Prostate gland (tissue), 2 donors: ENCODE data around the gene CYSRT1. TPM values are rescaled to one million over a fixed set of nuclear protein-coding genes. Genes with fewer than 3 reads are reported as not detected.

Experiments
- DNase-seq: peaks from one replicate; pipeline ENCODE4 v3.0.0-alpha.2; 2019; ENCODE audit warnings: low spot score
- H3K27ac ChIP-seq, 2 donors: fragments of 200-600 bp; sonication (generic); 2 replicates each; pipeline ENCODE4 v1.5.1; 2017 to 2019
- H3K27me3 ChIP-seq: fragments of 200-600 bp; sonication (generic); replicated peaks from 2 replicates; pipeline ENCODE4 v1.5.1; 2019; ENCODE audit not compliant: insufficient read depth
- H3K36me3 ChIP-seq, 2 donors: fragments of 200-600 bp; sonication (generic); 1 replicate in 1 of 2; 2 replicates in 1 of 2; pipeline versions ENCODE4 v1.5.1 to v1.8.1; 2017 to 2019
- H3K4me1 ChIP-seq: fragments of 200-600 bp; sonication (generic); replicated peaks from 2 replicates; pipeline ENCODE4 v1.5.1; 2019
- H3K4me3 ChIP-seq, 2 donors: fragments of 200-600 bp; sonication (generic); 2 replicates each; pipeline ENCODE4 v1.5.1; 2017 to 2019
- H3K9me3 ChIP-seq: fragments of 200-600 bp; sonication (generic); 2 replicates; pipeline ENCODE4 v1.5.1; 2017
- CTCF ChIP-seq, 4 experiments: fragments of 200-600 bp in 2 of 4; fragments of 450-650 bp in 2 of 4; sonication (generic) in 2 of 4; IDR thresholded peaks; 1 replicate in 3 of 4; 2 replicates in 1 of 4; pipeline ENCODE4 v1.5.1; 2016 to 2019; ENCODE audit warnings: antibody characterized with exemption in 4 of 4, mild to moderate bottlenecking in 2 of 4, moderate library complexity in 2 of 4
- POLR2A ChIP-seq: fragments of 450-650 bp; IDR thresholded peaks from one replicate; pipeline ENCODE4 v1.6.1; 2016; ENCODE audit warnings: antibody characterized with exemption, mild to moderate bottlenecking
- POLR2AphosphoS5 ChIP-seq: sonication (generic); formaldehyde crosslinking; IDR thresholded peaks from one replicate; pipeline ENCODE4 v1.6.1; 2017; ENCODE audit warnings: antibody characterized with exemption
- WGBS: methylation state at CpG from one replicate; pipeline ENCODE4 v1.1.5; 2018; 5-methylcytosine and 5-hydroxymethylcytosine counted together
- intact Hi-C: fragments of 100-400 bp; cut with DNase I; formaldehyde crosslinking; loops from one replicate; pipeline ENCODE4 v1.14.2; 2022
- total RNA-seq, 2 donors: library from RNA; depleted of rRNA; stranded (reverse); fragments of >200 nt; gene quantifications; one replicate each; pipeline ENCODE4 v1.1.0, GENCODE V29; 2016

Gene CYSRT1
- total RNA-seq, 2 donors from 2014 or later: 2.7 to 4.9 TPM

DNA sequence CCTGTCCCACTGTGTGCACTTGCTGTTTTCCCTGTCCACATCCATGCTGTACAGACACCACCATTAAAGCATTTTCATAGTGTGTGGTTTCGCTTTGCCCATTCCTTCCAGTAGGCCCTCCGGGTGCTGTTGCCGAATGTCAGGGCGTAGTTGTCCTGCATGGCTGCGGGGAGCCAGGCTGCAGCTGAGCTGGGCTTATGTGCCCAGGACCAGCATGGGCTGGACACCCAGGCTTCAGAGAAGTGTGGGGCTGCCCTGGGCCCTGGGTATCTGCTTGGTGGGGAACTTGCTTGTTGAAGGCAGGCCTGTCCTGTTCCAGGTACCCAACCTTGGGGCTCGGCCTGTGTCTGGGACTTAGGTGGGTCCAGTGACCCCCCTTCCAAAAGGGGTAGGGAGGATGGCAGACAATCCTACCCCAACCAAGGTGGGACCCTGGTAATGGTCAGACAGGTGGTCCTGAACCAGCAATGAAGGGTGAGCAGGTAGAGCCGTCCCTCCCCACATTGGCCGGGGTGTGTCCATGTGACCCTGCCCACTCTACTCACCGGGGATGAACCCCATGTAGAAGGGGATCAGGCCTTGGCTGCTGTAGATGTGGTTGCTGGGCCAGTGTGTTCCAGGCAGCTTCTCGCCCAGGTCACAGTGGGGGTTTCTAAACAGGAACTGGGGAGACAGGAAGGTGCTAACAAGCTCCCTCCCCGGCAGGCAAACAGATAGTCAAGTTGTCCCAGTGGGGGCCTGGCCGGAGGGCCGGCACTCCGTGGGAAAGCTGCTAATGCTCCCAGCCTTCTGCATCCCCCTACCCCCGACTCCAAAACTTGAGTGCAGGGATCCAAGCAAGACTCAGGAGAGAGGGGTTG is 18.9 kb downstream of the CYSRT1 start:
- Histone ChIP-seq H3K36me3 (peaks cover 0 to 11% of the 10 kb centered on the region in 2 donors), H3K27me3 (no peaks in the 10 kb centered on the region), H3K9me3 (no peaks in the 10 kb centered on the region), H3K27ac (no peak overlapping the region), H3K4me3 (no peak overlapping the region), H3K4me1 (peaks cover 9% of the 10 kb centered on the region)
- 77% methylated on average over 15 of the region's 15 CpGs for WGBS
- DNase-seq: no peak
- intact Hi-C loops: no loop called here
- TF ChIP-seq POLR2AphosphoS5 (no peak), POLR2A (no peak), CTCF (IDR thresholded peaks at IDR 0.05) (no peak)

DNA sequence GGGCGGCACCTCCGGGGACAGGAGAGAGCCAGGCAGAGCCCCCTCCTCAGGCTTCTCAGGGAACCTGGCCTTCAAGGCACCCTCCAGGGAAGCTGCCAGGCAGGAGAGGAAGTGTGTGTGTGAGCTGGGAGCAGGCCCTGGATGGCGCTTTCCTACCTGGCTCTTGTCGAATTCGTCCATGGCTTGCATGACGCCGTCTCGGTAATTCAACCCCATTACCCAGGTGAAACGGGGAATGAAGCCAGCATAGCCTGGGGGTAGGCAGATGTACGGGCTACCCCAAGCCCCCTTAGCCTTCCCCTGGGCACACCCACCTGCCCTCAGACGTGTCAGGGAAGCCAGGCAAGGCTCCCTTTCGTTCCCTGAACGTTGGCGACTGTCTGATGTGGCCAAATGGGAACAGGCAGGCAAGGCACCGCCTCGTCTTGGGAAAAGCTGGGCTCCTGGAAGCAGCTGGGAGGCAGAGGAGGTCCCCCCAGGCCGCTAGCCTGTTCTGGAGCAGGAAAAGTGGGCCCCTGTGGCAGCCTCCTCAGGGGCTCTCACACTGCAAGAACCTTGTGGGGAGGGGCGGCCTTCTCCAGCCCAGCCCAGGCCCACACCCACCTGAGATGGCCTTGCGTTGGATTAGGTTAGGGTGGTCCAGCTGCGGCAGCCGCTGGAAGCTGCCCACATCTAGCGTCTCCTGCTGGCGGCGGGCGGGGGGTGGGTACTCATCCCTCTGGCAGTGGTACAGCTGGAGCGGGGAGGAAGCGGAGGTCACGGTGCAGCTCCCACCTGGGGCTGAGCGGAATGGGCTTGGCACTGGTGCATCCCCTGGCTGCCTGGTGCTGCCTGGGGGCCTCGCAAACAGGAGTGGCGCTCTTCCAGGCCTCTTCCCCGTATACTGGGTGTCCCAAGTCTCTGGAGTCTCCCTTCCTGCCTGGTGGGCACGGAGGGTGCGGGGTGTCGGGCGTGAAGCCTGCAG is 19.8 kb downstream of the CYSRT1 start:
- DNase-seq: no peak
- peaks cover 7% of the 10 kb centered on the region for H3K4me1 ChIP-seq
- intact Hi-C loops: no loop called here
- WGBS: 42% methylated on average over 32 of the region's 36 CpGs
- H3K4me3 ChIP-seq: no peak overlapping the region
- no peaks in the 10 kb centered on the region for H3K27me3 ChIP-seq
- TF ChIP-seq CTCF (IDR thresholded peaks at IDR 0.05): no peak
- no peak for TF ChIP-seq POLR2A
- TF ChIP-seq POLR2AphosphoS5: no peak
- peaks cover 0 to 11% of the 10 kb centered on the region in 2 donors for H3K36me3 ChIP-seq
- H3K27ac ChIP-seq: no peak overlapping the region
- H3K9me3 ChIP-seq: no peaks in the 10 kb centered on the region

DNA sequence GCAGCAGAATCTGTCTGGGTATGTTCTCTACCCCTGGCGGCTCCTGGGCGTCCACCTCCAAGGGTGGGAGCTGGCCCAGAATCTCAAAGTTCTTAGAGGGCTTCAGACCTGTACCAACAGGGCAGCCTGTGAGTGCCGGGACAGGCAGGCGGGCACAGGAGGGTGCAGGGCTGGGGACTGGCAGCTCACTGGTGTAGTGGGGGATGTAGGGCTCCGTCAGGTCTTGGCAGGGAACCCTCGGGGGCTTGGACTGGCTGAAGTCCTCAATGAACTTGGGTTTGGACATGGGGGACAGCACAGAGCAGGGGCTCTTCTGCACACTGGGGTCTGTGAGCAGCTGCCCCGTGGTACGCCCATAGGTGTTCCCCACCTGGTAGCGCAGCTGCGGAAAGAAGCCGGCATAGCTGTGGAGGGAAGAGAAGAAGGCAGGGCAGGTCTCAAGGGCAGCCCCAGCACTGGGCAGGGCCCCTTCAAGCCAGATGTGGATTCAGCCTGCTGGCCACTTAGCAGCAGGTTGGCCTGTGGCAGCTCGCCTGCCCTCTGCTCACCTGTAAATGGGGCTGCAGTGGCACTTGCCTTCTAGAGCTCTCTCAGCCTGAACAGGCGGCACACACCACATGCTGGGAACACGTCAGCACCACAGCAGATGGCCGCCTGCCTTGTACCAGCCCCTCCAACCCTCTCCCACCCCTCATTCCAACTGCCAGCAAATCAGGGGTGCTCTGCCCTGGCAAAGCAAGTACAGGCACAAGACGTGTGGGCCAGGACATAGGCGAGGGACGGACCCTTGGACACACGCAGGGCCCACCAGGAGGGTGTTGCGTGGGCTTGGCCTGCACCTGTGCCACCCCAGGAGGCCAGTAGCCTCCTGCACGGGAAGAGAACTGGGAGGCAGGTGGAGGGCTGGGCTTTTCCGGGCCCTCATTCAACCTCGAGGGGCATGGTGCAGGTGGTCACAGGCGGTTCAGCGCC is 20.8 kb downstream of the CYSRT1 start:
- H3K27me3 ChIP-seq: no peaks in the 10 kb centered on the region
- intact Hi-C loops: no loop called here
- DNase-seq: no peak
- H3K9me3 ChIP-seq: no peaks in the 10 kb centered on the region
- 81% methylated on average over 25 of the region's 25 CpGs for WGBS
- peaks cover 6% of the 10 kb centered on the region for H3K4me1 ChIP-seq
- TF ChIP-seq POLR2AphosphoS5 (no peak), POLR2A (no peak), CTCF (IDR thresholded peaks at IDR 0.05) (no peak)
- H3K4me3 ChIP-seq: no peak overlapping the region
- H3K36me3 ChIP-seq: peaks cover 0 to 11% of the 10 kb centered on the region in 2 donors
- H3K27ac ChIP-seq: no peak overlapping the region

- 58% methylated on average over 20 of the region's 20 CpGs for WGBS
- Histone ChIP-seq H3K9me3 (no peaks in the 10 kb centered on the region), H3K27ac (no peak overlapping the region), H3K4me1 (peaks cover 6% of the 10 kb centered on the region), H3K4me3 (no peak overlapping the region), H3K27me3 (no peaks in the 10 kb centered on the region), H3K36me3 (peaks cover 0 to 11% of the 10 kb centered on the region in 2 donors)
- no peak for TF ChIP-seq CTCF (IDR thresholded peaks at IDR 0.05)
- no peak for TF ChIP-seq POLR2A
- TF ChIP-seq POLR2AphosphoS5: no peak
- intact Hi-C loops: no loop called here
- DNase-seq: no peak
Observed at GRCh38 chr9:137247135-137247915, 22.4 kb downstream of the CYSRT1 start.
